Testis (tissue), 2 donors: ENCODE data around the gene CHRNA1.

Experiments
- POLR2A ChIP-seq: fragments of 450-650 bp; IDR thresholded peaks from one replicate; pipeline ENCODE4 v1.6.1; 2017; ENCODE audit warnings: antibody characterized with exemption, mild to moderate bottlenecking, moderate library complexity
- TF ChIP-seq, protein P1 (sequence below), 3 experiments: fragments of 450-650 bp in 2 of 3; fragments of 200-600 bp in 1 of 3; sonication (generic) in 1 of 3; IDR thresholded peaks; one replicate each; pipeline ENCODE4 v1.5.1; 2016 to 2019; ENCODE audit warnings: antibody characterized with exemption in 3 of 3, mild to moderate bottlenecking in 2 of 3, moderate library complexity in 1 of 3

DNA sequence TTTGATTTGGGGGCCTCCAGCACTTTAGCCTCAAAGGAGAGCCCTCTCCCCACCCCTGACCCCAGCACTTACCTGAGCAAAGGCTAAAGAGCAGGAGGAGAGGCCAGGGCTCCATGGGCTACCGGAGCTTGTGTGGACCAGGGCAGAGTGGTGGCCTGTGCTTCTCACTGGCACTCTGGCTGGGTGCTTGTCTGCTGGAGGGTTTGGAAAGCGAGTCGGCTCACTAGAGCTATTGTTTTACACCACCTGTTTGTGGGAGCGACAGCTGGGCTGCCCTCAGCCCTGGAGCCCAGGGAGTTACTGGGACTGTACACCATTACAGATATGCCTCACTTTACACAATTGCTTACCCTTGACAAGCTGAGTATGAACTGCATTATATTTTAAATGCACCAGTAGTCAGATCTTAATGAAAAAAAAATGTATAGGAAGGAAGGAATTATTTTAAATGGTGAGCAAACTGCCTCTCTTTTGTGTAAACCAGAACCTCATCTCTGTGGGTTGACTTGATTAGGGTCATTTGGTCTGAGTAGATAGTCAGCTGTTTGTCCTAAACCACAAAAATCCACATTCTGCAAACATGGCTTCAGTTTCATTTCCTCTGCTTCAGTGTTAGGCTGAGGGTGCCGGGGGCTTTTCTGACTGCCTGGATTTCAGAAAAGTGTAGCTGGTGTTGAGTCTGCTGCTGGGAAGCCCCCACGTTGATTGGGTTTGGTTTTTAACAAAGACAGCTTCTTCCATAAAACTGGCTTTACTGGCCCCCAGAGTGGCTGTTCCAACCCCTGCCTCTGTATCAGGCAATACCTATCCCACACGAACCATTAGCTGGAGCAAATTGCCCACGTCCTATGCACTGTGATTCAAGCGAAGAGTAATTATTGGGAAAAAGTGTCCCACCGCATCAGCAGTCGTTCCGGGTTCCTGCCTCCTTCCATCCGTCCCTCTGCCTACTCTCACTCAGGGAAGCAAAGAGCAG lies at the start of gene CHRNA1:
- TF ChIP-seq, protein P1, sequence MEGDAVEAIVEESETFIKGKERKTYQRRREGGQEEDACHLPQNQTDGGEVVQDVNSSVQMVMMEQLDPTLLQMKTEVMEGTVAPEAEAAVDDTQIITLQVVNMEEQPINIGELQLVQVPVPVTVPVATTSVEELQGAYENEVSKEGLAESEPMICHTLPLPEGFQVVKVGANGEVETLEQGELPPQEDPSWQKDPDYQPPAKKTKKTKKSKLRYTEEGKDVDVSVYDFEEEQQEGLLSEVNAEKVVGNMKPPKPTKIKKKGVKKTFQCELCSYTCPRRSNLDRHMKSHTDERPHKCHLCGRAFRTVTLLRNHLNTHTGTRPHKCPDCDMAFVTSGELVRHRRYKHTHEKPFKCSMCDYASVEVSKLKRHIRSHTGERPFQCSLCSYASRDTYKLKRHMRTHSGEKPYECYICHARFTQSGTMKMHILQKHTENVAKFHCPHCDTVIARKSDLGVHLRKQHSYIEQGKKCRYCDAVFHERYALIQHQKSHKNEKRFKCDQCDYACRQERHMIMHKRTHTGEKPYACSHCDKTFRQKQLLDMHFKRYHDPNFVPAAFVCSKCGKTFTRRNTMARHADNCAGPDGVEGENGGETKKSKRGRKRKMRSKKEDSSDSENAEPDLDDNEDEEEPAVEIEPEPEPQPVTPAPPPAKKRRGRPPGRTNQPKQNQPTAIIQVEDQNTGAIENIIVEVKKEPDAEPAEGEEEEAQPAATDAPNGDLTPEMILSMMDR (IDR thresholded peaks at IDR 0.05) = no peak
- no peak for TF ChIP-seq POLR2A
